Measurements from ENCODE around the gene ZNF184.

Gene ZNF184

DNA sequence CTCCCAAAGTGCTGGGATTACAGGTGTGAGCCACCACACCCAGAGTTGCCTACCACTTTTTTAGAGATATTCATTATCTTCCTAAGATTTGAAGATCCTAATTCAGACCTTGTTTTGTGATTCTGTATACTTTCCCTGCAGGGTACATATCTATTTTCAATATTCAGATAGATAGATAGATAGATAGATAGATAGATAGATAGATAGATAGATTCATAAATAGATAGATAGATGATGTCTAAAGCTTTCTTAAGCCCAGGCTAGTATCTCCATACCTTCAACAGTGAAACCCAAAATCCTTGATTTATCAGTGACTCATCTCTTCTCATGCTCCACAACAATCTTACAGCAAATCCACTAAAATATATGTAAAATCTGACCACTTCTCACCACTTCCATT is 53.5 kb downstream of the ZNF184 start:
- DNase-seq = no peak

DNA sequence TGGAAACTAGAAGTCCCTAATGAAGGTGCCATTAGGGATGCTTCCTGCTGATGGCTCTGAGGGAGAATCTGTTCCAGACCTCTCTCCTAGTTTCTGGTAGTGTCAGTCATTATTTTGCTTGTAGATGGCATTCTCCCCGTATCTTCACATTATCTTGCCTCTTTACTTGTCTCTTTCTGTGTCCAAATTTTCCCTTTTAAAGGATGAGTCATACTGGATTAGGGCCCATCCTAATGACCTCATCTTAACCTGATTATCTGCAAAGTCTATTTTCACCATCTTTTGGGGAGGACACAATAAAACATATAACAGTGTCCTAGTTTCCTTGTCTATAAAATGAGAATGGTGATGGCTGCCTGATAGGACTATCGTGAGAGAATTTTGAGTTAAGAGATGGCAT is 57.0 kb downstream of the ZNF184 start:
- DNase-seq = no peak

DNA sequence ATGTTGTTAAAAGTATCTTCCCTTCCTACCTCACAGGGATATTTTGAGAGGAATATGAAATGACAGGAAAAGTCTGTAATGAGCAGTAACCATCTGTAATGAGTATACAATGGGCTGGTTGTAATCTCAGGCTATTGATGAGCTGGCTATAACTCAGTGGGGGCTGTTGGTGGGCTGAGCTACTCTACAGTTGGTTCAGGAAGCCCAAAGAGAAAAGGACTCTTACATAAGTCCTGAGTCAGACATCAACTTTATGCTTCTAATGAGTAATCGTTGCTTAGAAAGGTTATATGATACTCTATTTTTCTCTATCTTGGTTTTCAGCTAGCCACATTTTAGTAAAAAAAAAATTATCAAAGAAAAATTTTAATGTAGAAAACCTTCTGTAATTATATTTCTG is 57.9 kb downstream of the ZNF184 start:
- DNase-seq = no peak

DNA sequence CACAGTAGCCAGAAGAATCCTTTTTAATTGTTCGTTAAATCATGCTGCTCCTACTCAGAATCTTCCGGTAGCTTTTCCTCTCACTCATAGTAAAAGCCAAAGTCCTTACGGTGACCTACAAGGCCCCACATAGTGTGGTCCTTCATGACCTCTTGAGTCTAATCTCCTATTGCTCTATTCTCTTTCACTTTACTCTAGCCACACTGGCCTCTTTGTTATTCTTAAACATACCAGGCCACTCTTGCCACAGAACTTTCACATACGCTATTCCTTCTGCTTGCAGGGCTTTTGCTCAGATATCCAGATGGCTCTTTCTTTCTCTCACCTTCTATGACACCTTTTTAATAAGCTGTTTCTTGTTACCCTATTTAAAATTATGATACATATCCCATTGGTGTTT is 58.6 kb downstream of the ZNF184 start:
- DNase-seq = no peak

DNA sequence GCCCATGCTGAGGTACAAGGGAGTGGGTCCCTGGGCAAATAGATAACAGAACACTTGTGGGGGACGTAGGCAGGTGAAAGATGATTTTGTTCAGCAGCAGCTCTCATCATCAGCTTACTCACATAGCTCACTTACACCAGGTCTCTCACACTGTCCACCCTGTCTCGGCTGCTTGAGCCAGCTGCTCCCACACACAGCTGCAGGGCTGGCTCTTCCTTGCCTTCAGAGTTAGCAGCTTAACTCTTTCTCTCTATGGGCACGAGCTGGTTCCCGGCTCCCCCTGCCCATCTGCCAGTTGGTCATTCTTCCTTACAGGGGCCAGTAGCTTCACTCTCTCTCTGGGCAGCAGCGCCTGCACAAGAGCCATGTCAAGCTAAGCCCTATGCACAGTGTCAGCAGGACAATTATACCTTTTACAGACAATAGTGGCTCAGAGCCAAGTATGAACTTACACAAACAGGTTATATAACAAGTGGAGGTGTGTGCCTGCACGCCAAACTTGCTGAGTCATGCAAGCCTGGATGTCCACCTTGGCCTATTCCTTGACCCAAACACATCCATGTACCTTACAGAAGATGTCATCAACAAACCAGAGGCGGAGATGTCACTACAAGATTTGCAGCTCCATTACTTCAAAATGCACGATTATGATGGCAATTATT is 65.6 kb downstream of the ZNF184 start:
- DNase-seq = no peak

DNA sequence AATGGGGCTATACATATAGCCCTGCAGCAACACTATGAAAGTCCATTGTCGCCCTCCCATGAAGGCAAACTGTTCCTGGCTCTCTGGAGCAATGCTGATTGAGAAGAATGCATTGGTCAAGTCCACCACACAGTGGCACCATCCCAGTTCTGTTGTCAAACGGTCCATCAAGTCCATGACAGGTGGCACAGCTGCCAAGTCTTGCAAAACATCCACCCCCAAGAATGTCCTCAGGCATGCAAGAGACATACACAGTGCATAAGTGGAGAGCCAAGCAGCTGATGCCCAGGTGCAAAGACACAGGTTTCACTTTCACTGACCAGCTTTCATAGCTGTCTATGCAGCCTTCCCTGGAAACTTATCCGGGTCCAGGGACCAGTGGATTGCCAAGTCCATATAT is 66.8 kb downstream of the ZNF184 start:
- no peak for DNase-seq

DNA sequence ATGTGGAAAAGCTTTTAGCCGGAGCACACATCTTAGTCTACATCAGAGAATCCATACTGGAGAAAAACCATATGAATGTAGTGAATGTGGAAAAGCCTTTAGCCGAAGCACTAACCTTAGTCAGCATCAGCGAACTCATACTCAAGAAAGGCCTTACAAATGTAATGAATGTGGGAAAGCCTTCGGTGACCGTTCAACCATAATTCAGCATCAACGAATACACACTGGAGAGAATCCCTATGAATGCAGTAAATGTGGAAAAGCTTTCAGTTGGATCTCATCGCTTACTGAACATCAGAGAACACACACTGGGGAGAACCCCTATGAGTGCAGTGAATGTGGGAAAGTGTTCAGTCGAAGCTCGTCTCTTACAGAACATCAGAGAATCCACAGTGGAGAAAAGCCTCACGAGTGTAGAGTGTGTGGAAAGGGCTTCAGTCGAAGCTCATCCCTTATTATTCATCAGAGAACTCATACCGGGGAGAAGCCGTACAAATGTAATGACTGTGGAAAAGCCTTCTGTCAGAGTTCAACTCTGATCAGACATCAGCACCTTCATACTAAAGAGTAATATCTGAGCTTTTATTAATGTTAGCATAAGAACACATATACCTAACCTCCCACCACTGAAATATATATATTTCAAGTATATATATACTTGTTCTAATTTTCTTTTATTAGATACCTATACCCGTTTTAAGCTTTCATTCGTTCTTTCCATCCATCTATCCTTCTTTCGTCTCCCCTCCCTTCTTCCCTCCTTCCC is 71.8 kb downstream of the ZNF184 start:
- no peak for DNase-seq
